ENCODE data around the gene IRF7.

The IRF7 gene

DNA sequence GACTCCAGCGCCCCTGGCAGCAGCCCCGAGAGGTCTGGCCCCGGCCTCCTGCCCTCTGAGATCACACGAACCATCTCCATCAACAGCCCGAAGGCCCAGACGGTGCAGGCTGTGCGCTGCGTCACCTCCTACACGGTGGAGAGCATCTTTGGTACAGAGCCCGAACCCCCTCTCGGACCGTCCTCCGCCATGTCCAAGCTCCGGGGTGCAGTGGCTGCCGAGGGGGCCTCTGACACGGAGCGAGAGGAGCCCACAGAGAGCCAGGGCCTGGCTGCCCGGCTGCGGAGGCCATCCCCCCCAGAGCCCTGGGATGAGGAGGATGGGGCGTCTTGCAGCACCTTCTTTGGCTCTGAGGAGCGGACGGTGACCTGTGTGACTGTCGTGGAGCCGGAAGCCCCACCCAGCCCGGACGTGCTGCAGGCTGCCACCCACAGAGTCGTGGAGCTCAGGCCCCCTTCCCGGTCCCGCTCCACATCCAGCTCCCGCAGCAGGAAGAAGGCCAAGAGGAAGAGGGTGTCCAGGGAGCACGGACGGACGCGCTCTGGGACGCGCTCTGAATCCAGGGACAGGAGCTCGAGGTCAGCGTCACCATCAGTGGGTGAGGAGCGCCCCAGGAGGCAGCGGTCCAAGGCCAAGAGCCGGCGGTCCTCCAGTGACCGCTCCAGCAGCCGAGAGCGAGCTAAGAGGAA, 7.6 kb downstream of the IRF7 start:
- no peak for DNase-seq (ENCODE audit: low spot score)

DNA sequence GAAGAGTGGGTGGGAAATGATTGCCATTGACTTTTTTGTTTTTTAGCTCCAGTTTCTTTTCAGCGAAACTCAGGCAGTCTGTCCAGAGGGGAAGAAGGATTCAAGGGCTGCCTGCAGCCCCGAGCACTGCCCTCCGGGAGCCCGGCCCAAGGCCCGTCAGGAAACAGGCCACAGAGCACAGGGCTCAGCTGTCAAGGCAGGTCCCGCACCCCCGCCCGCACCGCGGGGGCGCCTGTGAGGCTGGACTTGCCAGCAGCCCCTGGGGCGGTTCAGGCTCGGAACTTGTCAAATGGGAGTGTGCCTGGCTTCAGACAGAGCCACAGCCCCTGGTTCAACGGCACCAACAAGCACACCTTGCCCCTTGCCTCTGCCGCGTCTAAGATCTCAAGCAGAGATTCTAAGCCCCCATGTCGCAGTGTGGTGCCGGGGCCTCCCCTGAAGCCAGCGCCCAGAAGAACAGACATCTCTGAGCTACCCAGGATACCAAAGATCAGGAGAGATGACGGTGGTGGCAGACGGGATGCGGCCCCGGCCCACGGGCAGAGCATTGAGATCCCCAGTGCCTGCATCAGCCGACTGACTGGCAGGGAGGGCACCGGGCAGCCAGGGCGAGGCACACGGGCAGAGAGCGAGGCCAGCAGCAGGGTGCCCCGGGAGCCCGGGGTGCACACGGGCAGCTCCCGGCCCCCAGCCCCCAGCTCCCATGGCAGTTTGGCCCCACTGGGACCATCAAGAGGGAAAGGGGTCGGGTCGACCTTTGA, 8.6 kb downstream of the IRF7 start:
- DNase-seq (ENCODE audit: low spot score), result no peak

DNA sequence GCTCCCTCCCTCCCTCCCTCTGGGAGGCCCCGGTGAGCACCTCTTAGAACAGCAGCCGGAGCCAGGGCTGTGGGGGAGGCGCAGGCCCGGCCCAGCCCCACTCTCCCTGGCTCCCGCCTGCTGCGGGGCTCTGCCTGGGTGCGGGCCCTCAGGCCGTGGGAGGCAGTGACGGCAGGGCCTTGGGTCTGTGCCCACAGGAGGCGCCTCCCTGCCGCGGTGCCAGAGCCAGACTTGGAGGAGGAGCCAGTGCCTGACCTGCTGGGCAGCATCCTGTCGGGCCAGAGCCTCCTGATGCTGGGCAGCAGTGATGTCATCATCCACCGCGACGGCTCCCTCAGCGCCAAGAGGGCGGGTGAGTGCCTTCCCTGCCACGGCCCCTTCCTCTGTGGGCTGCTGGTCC, 9.5 kb downstream of the IRF7 start:
- DNase-seq (ENCODE audit: low spot score), result no peak

DNA sequence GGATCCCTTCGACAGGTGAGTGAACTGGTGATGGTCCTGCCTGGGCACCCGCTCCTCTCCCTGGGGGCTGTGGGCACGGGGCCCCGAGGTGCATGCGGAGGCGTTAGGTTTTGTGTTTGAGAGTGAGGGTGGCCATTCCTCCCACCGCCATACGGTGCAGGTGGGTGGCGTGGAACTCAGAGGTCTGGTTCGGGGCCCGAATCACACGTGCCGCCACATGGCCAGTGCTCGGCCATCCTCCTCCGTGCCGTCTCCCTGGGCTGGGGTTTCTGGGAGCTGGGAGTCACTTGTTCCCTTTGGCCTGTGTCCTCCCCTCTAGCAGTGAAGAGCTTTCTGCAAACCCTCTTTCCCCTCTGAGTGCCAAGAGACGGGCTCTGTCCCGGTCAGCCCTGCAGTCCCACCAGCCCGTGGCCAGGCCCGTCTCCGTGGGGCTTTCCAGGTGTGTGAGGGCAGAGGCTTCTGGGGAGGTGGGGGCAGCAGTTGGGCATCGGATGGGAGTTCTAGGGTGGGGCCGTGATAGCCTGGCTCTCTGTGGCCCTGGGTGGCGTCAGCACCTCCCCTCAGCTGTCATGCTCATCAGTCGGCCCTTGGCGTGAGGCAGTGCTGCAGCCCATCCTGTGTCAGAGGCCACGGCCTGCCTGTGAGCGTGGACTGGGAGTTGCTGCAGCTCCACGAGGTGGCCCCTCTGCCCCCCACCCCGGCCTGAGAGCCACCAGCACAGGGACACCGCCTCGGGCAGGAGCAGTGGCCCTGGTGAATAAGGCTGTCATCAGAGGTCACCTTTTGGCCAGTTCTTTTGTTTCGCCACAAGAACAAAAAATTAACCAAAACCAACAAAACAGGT, 10.2 kb downstream of the IRF7 start:
- no peak for DNase-seq (ENCODE audit: low spot score)

DNA sequence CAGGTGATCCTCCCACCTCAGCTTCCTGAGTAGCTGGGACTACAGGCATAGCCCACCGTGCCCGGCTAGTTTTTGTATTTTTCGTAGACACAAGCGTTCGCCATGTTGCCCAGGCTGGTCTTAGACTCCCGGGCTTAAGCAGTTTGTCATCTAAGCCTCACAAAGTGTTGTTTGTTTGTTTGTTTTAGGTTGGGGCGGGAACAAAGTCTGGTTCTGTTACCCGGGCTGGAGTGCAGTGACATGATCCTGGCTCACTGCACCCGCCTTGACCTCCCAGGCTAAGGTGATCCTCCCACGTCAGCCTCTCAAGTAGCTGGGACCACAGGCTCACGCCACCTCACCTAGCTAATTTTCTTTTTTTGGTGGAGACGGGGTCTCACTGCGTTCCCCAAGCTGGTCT, 12.6 kb downstream of the IRF7 start:
- DNase-seq (ENCODE audit: low spot score), result no peak

DNA sequence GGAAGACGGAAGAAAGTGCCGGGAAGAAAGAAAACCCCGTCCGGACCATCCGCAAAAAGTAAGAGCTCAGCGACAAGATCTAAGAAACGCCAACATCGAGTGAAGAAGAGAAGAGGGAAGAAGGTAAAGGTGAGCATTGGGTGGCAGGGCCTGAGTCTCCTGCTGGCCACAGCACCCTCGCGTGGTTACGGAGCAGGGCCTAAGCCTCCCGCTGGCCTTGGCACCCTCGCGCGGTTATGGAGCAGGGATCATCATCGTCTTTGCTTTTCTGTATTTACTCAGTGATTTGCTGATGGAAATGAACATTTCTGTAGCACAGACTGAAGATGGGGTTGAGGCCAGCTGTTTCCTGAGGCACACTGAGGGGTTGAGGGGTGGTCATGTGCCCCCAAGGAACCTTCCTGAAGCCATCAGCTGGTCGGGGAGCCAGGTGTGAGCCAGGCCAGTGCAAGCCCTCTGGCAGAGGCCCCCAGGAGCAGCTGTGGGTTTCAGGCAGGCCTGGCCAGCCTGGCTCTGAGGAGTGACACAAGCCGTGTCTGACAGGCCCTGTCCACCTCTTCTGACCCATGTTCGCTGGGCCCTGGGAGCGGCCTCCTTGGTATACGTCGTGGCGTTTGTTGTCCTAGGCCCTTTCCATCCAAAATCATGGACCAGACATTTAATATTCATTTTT, 14.0 kb downstream of the IRF7 start:
- DNase-seq (ENCODE audit: low spot score), result no peak

DNA sequence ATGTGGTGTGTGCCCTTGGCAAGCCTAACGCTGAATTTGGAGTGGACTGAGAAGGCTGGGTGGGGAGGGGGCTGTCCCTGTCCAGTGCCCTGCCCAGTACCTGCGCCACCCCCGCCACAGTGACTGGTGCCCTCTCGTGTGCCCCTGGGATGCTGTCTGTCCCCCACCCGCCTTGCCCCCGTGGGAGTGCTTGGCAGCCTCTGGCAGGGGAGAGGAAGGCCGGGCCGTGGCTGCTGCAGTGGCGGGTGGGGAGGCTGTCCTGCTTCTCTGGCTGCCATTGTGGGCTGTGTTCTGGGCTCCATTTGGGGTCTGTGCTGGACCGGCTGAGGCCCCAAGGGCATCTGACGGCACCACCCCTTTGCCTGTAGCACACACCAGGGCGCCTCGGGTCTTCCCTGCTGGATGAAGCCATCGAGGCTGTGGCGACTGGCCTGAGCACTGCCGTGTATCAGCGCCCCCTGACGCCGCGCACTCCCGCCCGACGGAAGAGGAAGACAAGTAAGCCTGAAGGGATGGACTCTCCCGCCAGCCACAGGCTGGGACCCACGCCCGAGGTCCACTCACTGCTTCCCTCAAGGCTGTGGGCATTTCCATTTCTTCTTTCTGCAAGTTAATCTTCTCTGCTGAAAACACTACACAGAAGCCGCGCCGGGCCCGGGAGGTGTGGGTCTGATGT, 17.6 kb downstream of the IRF7 start:
- no peak for DNase-seq (ENCODE audit: low spot score)

DNA sequence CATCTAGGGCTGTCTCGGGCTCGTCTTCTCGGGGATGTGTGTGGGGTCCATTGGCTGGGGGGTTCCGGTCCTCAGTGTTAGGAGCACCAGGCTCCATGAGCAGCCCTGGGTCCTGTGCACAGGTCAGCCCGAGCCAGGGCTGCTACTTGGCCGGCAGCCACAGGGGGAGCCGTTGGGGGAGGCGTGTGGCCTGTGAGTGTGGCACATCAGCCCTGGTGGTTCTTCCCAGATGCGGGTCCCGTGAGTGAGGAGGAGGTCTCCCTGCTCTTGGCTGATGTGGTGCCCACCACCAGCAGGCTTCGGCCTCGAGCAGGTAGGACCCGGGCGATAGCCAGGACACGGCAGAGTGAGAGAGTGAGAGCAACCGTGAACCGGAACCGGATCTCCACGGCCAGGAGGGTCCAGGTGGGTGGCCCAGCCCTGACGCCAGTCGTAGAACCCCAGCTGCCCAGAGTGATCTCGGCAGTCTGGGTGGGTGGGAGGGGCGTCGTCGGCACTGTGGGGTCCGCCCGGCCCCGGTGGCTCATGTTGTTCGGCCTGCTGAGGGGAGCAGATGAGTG, 18.5 kb downstream of the IRF7 start:
- DNase-seq (ENCODE audit: low spot score), result no peak

DNA sequence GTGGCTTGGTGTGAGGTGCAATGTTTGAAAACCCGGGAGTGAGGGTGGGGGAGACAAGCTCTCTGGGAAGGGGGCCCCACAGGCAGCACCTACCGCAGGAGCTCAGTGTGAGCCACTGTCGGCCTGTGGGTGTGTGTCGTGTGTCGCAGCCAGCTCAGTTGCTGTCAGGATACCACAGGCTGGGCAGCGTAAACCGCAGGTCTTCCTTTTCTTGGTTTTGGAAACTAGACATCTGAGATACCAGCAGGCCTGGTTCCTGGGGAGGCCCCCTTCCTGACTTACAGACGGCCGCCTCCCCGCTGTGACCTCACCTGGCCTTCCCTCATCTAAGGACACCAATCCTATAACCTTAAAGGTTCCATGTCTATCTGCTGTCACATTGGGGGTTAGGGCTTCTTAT, 19.4 kb downstream of the IRF7 start:
- DNase-seq (ENCODE audit: low spot score), result no peak

DNA sequence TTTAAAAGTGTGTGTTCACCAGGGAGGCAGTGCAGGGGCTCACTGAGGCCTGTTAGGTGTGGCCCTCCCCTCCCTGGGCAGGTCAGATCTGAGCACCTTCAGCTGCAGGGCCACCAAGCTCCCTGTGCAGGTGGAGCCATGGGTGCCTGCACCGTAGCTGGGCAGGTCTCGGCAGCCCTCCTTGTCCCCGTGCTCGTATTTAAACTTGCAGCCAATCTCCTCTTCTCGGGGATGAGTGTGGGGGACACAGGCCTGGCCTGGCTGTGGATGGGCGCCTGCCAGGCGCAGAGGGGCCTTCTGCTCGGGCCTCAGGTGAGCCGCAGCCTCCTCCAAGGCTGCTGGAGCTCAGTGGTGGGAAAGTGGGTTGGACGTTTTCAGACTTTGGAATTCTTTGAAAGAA, 20.4 kb downstream of the IRF7 start:
- DNase-seq (ENCODE audit: low spot score), result no peak

DNA sequence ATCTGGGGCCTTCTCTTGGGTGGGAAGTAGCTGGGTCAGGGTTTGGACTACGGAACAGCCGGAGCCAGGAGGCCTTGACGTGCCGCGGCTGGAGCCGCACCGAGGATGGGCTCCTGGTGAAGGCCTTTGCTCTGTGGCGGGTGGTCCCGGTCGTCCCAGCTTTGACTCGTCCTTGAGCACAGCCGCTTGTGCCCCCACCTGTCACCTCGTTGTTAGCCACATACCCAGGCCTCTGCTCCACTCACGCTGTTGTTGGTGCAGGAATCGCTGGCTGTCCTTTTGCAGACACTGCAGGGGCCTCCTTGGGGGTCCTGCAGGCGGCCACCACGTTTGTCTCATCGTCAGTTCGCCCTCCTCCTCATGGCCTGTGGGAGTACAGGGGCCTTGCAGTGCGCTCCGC, 22.4 kb downstream of the IRF7 start:
- no peak for DNase-seq (ENCODE audit: low spot score)

DNA sequence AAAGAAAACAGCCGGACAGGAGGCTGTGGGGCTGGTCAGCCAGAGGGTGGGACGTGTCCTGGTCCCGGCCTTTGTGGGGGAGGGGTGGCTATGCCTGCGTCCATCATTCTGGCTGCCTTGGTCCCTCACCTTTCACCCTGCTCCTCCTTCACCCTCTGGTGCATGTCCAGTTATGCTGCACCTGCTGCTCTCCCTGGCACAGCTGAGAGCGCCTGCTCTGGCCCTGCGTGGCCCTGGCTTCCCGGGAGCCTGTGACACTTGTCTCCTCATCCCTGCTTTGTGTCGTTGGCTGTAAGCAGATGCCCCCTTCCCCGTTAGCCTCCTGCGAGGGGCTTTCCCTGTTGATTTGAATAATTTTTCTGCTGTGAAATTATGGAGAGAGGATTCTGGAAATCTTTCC, 22.8 kb downstream of the IRF7 start:
- no peak for DNase-seq (ENCODE audit: low spot score)

DNA sequence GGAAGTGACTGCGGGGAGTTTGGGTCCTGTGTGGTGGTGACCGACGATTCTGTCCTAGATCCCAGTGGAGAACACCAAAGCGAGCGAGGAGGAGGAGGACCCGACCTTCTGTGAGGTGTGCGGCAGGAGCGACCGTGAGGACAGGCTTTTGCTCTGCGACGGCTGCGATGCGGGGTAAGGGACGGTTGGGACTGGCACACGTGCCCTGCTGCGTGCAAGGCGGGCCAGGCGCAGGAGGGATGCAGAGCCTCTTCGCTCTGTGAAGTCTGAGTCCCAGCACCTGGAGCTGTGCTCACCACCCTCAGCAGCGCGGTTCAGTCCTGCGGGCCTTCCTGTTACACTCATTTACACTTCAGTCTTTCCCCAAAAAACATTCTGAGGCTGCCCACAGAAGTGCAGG, 23.2 kb downstream of the IRF7 start:
- no peak for DNase-seq (ENCODE audit: low spot score)

DNA sequence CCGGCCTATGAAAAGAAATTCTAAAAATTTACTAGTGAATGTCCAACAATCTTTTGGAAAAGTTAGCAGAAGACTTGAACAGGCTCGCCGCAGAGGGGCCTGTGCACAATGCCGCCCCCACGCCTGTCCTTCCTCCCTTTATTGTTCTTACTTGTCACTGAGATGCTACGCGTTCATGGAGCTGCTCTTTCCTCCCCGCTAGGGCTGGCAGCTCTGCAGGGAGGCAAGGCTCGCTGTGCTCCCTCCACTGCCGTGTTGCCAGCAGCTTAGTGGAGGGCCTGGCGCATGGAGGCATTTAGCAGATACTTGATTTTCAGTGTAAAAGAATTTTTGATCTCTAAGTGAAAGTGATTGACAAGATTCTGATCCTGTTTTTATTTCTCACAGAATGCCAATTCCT, 24.8 kb downstream of the IRF7 start:
- no peak for DNase-seq (ENCODE audit: low spot score)

DNA sequence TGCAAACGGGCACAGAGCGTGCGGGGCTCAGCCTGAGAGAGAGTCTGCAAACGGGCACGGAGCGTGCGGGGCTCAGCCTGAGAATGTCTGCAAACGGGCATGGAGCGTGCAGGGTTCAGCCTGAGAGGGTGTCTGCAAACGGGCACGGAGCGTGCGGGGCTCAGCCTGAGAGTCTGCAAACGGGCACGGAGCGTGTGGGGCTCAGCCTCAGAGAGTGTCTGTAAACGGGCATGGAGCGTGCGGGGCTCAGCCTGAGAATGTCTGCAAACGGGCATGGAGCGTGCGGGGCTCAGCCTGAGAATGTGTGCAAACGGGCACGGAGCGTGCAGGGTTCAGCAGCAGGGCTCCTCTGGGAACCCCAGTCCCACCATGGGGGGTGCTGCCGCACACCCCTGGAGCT, 26.0 kb downstream of the IRF7 start:
- DNase-seq (ENCODE audit: low spot score), result no peak

DNA sequence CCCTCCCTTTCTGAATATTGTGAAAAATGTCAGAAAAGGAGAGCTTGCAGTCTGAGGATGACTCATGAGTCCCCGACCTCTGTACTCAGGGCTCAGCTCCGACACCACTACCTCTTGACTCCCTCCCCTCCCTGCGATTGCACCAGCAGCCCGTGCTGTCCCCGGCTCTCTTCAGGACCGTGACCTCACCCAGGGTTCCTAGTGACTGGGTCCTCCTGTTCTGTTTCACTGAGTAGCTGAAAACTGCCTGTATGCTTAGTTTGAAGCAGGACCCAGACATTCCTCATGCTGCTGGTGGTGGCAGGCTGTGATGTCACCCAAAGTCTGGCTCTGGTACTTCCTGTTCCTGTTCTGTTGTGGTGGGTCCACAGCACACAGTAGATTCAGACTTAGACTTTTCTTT, 27.8 kb downstream of the IRF7 start:
- DNase-seq (ENCODE audit: low spot score), result no peak

DNA sequence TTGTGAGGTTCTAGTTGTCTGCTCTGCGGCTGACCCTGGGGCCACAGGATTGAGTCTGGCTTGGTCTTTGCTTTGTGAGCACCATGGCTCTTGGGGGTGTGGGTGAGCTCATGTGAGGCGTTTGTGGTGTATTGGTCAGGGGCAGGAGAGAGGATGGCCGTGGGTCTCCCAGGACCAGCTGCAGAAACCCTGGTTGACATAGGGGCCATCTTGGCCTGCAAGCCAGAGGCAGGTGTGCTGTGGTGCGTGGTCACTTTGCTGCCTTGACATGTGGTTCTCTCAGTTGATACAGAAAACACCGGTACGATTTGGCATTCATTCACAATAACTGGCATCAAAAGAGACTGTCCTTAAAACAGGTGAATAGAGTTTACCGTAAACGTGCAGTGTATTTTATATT, 28.2 kb downstream of the IRF7 start:
- DNase-seq (ENCODE audit: low spot score), result no peak

DNA sequence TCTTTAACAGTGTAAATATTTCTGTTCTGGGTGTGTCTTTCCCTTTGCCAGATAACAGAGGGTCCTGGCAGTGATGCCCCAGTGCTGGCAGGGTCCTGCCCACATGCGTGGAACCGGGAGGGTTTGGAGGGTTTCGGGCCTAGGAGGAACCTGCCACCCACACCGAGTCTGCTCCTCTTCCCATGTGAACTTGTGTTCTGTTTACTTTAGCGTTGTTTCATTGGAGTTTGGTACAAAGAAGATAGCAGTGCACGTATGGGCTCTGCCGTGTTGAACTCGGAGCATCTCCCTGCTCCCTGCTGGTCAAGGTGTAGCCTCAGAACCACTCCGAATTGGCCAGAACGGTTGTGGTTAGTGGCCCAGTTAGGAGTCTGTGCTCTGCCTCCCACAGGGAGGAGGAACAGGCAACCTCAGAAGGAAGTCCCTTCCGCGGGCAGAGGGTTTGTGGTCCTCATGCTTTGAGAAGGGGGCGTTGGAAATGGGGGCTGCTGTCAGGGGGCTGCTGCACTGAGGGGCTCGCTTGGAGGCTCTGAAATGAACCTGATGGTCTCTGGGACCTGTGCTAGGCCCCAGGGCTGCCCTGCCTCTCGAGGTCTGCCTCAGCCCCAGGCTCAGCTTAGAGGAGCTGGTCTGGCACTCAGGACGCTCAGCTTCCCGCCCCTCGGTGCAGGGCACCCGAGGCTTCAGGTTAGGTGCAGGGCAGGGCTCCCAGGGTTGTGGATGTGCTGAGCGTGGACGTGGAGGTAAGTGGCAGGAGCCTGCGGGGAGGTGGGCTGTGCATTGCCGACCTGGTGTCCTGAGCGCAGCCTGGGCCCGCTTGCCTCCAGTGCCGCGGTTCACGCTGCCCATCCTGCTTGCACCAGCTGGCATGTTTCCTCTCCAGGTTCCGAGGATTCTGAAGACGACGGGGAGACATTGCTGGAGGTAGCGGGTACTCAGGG, 29.1 kb downstream of the IRF7 start:
- DNase-seq (ENCODE audit: low spot score), result no peak

DNA sequence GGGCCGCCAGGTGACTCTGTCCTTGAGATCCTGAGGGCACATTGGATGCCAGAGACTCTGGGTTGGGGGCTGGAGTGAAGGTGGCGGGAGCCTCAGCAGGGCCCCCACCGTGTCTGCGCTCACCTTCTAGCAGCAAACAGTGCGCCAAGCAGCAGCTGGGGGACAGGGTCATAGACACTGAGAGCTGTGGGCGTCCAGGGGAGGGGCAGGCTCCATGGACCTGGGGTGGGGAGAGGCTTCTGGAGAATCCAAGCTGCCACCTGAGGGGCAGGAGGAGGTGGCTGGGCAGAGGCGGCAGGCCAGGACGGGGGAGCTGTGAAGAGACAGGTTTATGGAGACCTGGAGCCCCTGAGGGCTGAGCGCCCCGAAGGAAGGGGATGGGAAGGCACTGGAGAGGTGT, 31.5 kb downstream of the IRF7 start:
- no peak for DNase-seq (ENCODE audit: low spot score)

DNA sequence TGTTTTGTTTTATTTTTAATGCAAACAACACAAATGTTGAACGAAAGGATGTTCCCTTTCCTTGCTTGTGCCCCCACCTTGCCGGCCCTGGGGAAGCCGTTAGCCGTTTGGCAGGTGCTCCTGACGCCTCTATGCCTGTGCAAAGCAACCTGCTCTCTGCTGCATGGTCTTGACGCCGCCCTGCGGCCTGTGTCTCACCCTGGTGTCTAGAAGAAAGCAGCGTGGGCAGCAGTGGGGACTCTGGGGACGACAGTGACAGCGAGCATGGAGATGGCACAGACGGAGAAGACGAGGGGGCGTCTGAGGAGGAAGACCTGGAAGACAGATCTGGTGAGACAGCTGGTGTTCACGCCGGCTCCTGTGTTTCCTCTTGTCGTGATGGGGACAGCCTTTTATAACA, 34.0 kb downstream of the IRF7 start:
- no peak for DNase-seq (ENCODE audit: low spot score)
